ENCODE data around the gene DESI2.
"Not testable (repeated sequence)": the region's sequence is repeated elsewhere in the genome, so short reads cannot be mapped to it uniquely, and the experiment has no call there.

Gene DESI2

GRCh38 chr1:244655186-244655585 lies 2.3 kb downstream of the DESI2 start:
- no peak for DNase-seq

DNA sequence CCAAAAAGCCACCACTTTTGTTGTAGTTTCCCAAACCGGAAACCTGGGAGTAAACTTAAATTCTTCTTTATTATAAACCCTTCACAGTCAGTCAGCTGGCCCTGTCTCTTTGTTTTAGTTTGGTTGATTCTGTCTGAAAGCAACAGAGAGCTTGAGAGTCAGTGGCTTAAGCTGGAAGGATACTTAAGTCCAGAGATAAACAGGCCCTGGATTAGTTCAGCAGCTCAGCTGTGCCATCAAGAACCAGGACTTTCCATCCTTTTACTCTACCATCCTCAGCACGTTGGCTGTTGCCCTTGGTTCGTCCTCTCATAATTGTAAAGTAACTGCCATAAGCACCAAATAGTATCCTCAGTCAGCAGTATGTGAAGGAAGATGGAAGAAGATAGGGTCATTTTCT lies 4.5 kb downstream of the DESI2 start:
- no peak for DNase-seq

DNA sequence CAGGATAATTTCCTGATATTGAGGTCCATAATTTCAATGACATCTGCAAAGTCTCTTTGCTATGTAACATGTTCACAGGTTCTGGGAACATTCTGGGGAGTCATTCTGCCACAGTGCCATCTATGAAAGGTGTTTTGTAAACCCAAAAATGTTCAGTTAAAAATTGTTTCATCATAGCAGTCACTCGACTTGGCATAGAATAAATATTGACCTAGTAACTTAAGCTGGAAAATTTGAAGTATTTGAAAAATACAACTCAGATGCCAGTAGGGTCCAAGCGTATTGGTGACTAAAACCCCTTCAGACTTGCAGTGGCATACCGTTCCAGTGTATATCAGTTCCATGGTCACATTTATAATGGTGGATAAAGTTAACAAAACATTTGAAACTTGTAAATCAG lies 6.8 kb downstream of the DESI2 start:
- no peak for DNase-seq

- no peak for DNase-seq
These were observed 7.7 kb downstream of the DESI2 start for GRCh38 chr1:244660595-244660994.

DNA sequence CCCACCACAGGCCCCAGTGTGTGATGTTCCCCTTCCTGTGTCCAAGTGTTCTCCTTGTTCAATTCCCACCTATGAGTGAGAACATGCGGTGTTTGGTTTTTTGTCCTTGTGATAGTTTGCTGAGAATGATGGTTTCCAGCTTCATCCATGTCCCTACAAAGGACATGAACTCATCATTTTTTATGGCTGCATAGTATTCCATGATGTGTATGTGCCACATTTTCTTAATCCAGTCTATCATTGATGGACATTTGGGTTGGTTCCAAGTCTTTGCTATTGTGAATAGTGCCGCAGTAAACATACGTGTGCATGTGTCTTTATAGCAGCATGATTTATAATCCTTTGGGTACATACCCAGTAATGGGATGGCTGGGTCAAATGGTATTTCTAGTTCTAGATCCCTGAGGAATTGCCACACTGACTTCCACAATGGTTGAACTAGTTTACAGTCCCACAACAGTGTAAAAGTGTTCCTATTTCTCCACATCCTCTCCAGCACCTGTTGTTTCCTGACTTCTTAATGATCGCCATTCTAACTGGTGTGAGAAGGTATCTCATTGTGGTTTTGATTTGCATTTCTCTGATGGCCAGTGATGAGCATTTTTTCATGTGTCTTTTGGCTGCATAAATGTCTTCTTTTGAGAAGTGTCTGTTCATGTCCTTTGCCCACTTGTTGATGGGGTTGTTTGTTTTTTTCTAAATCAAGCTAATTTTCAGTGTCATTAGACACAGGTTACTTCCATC lies 8.8 kb downstream of the DESI2 start:
- not testable (repeated sequence) for DNase-seq

GRCh38 chr1:244662599-244662998 lies 9.7 kb downstream of the DESI2 start:
- no peak for DNase-seq

GRCh38 chr1:244664353-244664752 lies 11.4 kb downstream of the DESI2 start:
- DNase-seq = no peak

DNA sequence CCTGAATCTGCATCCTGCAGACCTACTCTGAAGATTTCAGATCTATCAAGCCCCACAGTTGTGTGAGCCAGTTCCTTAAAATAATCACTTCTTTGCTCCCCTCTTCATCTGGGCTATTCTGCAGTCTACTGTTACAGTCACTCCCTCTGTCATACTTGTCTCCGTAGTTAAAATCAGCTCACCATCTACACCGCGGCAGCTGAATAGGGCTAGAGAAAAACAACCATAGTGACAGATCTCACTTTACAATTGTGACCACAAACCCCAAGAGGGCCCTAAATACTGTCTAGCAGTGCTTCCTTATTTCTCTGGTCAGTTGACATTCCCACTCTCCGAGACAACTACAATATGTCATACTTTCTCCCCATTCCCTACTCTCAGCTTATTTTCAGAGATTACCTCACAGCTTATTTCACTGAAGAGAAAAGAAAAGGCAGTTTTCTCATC lies 12.9 kb downstream of the DESI2 start:
- DNase-seq = no peak

- not testable (repeated sequence) for DNase-seq
These were observed 13.9 kb downstream of the DESI2 start for GRCh38 chr1:244666672-244667418.

DNA sequence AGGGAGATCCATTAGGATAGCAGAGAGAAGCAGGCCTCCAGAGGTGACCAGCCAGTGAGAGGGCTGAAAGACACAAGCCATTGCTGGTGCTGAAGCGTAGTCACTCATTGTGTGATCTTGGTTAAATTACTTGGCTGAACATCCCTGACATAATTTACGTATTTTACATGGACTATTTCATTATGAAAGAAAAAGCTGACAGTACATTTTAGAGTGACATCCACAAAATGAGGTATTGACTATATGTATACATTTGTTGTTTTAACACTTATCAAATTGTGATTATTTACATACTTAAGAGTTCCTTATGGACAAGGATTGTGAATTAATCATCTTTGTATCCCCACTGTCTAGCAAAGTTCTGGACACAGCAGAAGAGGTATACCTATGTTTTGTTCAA lies 14.9 kb downstream of the DESI2 start:
- no peak for DNase-seq

GRCh38 chr1:244672946-244673682 lies 20.2 kb downstream of the DESI2 start:
- no peak for DNase-seq

DNA sequence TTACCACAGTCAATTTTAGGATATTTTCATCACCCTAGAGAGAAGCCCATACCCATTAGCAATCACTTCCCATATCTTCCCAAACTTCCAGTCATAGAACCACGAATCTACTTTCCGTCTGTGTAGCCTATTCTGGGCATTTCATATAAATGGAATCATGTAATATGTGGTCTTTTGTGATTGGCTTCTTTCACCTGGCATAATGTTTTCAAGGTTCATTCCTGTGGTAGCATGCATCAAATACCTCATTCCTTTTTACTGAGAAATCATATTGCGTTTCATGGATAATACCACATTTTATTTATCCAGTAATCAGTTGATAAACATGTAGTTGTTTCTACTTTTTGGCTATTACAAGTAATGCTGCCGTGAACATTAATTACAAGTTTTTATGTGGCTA lies 21.5 kb downstream of the DESI2 start:
- DNase-seq = no peak

- no peak for DNase-seq
These were observed 22.2 kb downstream of the DESI2 start for GRCh38 chr1:244675167-244675566.

DNA sequence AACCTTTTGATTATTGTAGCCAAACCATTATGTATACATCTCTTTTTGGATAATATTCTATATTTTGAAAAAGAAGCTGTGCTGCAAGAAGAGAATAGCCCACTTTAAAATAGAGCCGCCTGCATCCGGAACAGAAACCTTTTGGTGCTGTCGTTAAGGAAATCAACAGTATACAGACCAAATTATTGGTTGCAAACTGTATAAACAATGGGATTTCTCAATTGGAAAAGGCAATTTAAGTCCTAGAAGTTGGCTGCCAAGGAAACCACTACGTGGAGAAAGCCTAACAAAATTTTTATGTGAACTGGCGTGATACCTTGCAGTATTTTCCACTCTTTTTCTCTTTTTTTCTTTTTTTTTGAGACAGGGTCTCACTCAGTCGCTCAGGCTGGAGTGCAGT lies 25.8 kb downstream of the DESI2 start:
- DNase-seq = no peak

DNA sequence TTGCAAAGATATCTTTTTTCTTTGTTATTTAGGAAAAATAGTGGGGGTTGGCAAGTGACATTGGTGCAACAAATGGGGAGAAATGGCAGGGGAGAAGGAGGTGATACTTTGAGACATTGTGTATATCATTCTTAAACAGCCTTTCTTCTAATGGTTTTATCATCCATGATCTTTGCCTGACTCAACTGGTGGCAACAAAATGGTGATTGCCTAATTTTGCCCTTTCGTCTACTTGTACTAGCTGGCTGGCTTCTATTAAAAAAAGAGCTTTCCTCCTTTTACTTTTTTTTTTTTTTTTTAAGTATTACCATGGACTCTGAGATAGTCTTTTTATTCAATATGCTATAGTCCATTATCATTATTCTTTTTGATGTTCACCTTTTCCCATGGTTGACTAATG lies 27.7 kb downstream of the DESI2 start:
- no peak for DNase-seq

GRCh38 chr1:244682087-244682486 lies 29.2 kb downstream of the DESI2 start:
- not testable (repeated sequence) for DNase-seq

- DNase-seq = no peak
These were observed 43.0 kb downstream of the DESI2 start for GRCh38 chr1:244695937-244696336.

- DNase-seq = no peak
These were observed 46.8 kb downstream of the DESI2 start for GRCh38 chr1:244699741-244700140.

GRCh38 chr1:244700808-244701207 lies 47.9 kb downstream of the DESI2 start:
- DNase-seq = no peak

DNA sequence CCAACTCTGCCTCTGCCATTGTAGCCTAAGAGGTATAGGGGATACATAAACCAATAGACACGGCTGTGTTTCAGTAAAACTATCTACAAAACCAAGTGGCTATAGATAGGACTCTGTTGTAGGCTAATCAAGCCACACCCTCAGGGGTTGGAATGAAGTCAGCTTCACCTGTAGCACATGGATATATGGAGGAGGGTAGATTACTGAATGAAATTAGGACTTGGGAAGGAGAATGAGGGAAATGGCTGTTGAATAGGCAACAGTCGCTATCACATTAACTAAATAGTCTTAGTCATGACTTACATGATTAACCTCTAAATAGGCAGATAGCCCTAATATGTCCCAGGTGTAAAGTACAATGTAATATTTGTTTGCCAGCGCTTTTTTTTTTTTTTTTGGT lies 49.7 kb downstream of the DESI2 start:
- DNase-seq = no peak

DNA sequence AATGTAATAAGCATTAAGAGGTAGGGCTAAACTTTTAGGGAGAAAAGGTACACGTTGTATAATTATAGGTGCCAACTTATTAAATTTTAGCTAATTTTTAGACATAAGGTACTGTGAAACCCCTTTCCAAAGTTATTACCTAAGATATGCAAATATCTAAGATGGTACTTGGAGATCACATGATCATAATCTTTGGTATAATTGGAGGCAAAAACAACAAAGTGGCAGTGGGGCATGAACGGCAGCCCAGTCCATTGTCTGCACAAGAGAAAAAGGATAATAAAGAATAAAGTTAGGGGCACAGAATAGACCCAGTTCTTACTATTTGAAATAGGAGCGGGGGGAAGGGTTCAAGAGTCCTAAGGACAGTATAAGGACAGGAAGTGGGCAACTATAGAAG lies 51.2 kb downstream of the DESI2 start:
- no peak for DNase-seq

GRCh38 chr1:244705261-244706234 lies 52.6 kb downstream of the DESI2 start:
- no peak for DNase-seq
